Neural crest cell (in vitro differentiated cells): Measurements from ENCODE around the gene UPK3B. TPM values are rescaled to one million over a fixed set of nuclear protein-coding genes. Genes with fewer than 3 reads are reported as not detected.
"Not testable (repeated sequence)": the region's sequence is repeated elsewhere in the genome, so short reads cannot be mapped to it uniquely, and the experiment has no call there.

Experiments
- DNase-seq: peaks from one replicate; pipeline ENCODE4 v3.0.0; 2021; ENCODE audit warnings: low read depth, mixed read lengths, low spot score
- H3K27ac Mint-ChIP-seq: one replicate; pipeline ENCODE4 v1.8.0; 2021; ENCODE audit warnings: mild to moderate bottlenecking, mixed read lengths; ENCODE audit not compliant: unreplicated experiment
- H3K27me3 Mint-ChIP-seq: 2 replicates; pipeline ENCODE4 v1.8.0; 2021; ENCODE audit warnings: low read depth, mild to moderate bottlenecking, mixed read lengths
- H3K36me3 Mint-ChIP-seq: 2 replicates; pipeline ENCODE4 v1.8.0; 2021; ENCODE audit warnings: low read depth, mild to moderate bottlenecking, mixed read lengths
- H3K4me1 Mint-ChIP-seq: 2 replicates; pipeline ENCODE4 v1.8.0; 2021; ENCODE audit warnings: mixed read lengths
- H3K4me3 Mint-ChIP-seq: one replicate; pipeline ENCODE4 v1.8.0; 2021; ENCODE audit warnings: mild to moderate bottlenecking, mixed read lengths
- H3K9me3 Mint-ChIP-seq: 2 replicates; pipeline ENCODE4 v1.8.0; 2021; ENCODE audit warnings: mixed read lengths
- total RNA-seq: library from RNA; stranded (reverse); gene quantifications from 2 replicates; pipeline ENCODE4 v1.2.1, GENCODE V29; 2021
- TF ChIP-seq, protein P1 (sequence below): fragments of 200-600 bp; sonication (generic); conservative IDR thresholded peaks from 2 replicates; pipeline ENCODE4 v1.5.0; 2021; ENCODE audit warnings: antibody characterized with exemption, mild to moderate bottlenecking

Gene UPK3B
- total RNA-seq, 1 donor from 2014 or later: 0.77 TPM

DNA sequence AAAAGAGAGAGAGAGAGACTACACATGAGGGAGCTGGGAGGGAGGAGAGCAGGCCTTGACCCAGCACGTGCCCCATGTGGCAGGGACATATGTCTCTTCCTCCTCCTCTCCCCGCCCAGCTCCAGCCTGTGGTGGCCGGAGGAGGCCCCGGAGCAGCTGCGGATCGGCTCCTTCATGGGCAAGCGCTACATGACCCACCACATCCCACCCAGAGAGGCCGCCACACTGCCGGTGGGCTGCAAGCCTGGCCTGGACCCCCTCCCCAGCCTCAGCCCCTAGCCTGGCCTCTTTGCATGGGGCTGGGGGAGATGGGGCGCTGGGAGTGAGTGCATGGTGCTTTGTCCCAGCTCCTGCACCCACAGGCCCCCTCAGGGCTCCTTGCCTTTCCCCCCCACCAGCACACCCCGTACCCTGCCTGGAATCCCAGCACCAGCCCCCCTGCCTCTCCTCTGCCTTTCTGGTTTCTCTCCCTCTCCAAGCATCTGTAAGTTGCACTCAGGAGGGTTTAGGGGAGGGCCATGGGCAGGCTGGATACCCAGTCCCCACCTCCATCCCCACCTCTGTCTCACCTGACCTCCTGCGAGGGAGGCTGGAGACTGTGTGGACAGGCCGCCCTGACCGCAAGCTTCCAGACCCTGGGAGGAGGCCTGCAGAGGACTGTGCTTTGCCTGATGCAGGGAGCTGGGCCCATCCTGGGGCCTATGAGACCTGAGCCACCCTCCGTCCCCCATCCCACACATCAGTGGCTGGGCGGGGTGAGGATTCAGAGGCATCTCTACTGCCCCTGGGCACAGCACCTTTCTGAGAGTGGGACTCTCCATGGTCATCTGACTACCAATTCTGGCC is 4.8 kb downstream of the UPK3B start:
- no peaks in the 10 kb centered on the region for H3K9me3 Mint-ChIP-seq
- H3K27ac Mint-ChIP-seq: no peak overlapping the region
- no peak for DNase-seq

DNA sequence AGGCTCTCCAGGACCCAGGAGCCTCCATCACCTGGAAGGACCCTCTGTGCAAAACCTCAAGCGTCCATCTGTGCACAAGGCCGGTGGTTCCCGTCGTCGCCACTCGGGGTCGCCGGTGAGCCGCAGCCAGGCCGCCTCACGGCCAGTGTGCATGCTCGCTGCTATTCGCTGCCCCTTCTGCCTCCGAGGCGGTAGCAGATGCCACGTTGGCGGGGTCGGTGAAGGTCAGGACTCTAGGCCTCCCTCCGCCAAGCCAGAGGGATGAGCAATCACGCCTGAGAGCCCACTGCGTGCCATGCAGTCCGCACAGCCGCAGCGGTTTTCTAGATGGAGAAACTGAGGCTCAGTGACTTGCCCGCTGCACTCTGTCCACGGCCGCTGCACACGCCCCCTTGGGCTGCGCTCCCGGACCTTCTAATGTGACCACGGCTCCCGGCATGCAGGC is 5.7 kb downstream of the UPK3B start:
- TF ChIP-seq, protein P1, sequence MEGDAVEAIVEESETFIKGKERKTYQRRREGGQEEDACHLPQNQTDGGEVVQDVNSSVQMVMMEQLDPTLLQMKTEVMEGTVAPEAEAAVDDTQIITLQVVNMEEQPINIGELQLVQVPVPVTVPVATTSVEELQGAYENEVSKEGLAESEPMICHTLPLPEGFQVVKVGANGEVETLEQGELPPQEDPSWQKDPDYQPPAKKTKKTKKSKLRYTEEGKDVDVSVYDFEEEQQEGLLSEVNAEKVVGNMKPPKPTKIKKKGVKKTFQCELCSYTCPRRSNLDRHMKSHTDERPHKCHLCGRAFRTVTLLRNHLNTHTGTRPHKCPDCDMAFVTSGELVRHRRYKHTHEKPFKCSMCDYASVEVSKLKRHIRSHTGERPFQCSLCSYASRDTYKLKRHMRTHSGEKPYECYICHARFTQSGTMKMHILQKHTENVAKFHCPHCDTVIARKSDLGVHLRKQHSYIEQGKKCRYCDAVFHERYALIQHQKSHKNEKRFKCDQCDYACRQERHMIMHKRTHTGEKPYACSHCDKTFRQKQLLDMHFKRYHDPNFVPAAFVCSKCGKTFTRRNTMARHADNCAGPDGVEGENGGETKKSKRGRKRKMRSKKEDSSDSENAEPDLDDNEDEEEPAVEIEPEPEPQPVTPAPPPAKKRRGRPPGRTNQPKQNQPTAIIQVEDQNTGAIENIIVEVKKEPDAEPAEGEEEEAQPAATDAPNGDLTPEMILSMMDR: no peak
- Mint-ChIP-seq H3K4me1 (no peaks in the 10 kb centered on the region), H3K36me3 (no peaks in the 10 kb centered on the region), H3K4me3 (no peak overlapping the region), H3K9me3 (no peaks in the 10 kb centered on the region), H3K27ac (no peak overlapping the region), H3K27me3 (no peaks in the 10 kb centered on the region)
- DNase-seq: no peak

More for the DNA sequence above, 4.8 kb downstream of the UPK3B start:
- H3K36me3 Mint-ChIP-seq: no peaks in the 10 kb centered on the region
- H3K4me3 Mint-ChIP-seq: no peak overlapping the region
- no peaks in the 10 kb centered on the region for H3K27me3 Mint-ChIP-seq
- H3K4me1 Mint-ChIP-seq: no peaks in the 10 kb centered on the region
- TF ChIP-seq, protein P1: no peak

DNA sequence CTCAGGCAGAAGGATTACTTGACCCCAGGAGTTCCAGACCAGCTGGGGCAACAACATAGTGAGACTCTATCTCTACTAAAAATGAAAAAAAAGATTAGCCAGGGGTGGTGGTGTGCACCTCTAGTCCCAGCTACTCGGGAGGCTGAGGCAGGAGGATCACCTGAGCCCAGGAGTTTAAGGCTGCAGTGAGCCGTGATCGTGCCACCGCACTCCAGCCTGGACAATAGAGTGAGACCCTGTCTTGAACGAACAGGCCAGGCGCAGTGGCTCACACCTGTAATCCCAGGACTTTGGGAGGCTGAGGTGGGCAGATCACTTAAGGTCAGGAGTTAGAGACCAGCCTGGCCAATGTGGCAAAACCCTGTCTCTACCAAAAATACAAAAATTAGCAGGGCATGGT is 6.6 kb downstream of the UPK3B start:
- DNase-seq, H3K36me3 Mint-ChIP-seq, H3K9me3 Mint-ChIP-seq, H3K27ac Mint-ChIP-seq, H3K4me1 Mint-ChIP-seq, H3K4me3 Mint-ChIP-seq, H3K27me3 Mint-ChIP-seq: not testable (repeated sequence)

DNA sequence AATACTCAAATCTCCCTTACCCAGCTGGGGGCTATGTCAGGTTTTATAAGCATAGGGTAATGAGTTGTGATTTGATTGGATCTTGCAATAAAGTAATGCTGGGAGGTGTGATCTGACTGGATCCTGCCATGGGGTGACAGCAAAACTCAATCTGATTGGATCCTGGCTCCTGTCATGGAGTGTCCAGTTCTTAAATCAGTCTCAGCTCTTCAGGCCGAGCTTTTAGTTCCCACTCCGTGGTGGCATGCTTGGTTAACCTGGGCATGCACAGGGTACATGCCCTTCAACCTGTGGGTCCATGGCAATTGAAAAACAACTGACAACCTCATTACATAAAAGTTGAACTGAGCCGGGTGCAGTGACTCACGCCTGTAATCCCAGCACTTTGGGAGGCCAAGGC is 15.8 kb downstream of the UPK3B start:
- not testable (repeated sequence) for H3K9me3 Mint-ChIP-seq, H3K36me3 Mint-ChIP-seq, DNase-seq, H3K27me3 Mint-ChIP-seq, H3K4me1 Mint-ChIP-seq, H3K4me3 Mint-ChIP-seq, H3K27ac Mint-ChIP-seq

DNA sequence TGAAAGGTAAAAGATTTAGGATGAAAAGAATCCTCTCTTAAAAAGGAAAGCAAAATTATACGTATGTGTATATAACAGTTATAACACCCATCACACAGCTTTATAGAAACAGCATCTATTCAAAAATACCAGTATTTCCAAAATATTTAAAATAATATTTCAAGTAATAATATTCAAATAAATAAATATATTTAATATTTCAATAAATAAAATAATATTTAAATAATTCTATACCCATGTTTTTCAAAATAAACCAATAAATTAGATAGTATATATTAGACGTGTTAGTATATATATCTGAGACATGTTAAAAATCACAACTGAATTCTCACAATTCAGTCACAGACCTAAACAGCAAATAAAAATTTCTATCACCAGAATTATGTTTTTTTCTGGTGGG is 21.3 kb downstream of the UPK3B start:
- not testable (repeated sequence) for DNase-seq, H3K36me3 Mint-ChIP-seq, H3K27me3 Mint-ChIP-seq, H3K4me1 Mint-ChIP-seq, H3K4me3 Mint-ChIP-seq, H3K27ac Mint-ChIP-seq, H3K9me3 Mint-ChIP-seq

DNA sequence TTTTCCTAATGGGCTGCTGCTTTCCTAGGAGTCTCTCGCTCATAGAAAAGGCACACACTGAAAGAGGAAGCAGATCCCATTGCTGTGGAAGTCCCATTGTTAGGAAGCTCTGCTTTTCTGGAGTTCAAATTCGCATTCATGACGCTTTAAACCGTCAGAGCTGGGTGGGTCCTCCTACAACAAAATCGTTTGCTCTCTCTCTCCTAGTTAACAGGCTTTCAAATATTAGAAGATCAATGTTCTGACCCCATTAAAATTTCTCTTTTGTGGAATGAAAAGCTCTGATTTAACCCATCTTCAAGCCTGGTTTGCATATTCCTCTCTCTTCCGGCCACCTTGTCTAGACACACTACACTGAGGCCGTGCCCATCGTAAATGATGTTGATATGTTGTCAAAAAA is 32.8 kb downstream of the UPK3B start, which contains the start of gene SPDYE16:
SPDYE16 (minus strand) TSS at position 101 of the 400 bp plus-strand sequence. CDS start 1,838 bp downstream, outside the sequence.
- not testable (repeated sequence) for H3K4me1 Mint-ChIP-seq, H3K36me3 Mint-ChIP-seq, H3K4me3 Mint-ChIP-seq, DNase-seq, H3K27ac Mint-ChIP-seq, H3K9me3 Mint-ChIP-seq, H3K27me3 Mint-ChIP-seq

DNA sequence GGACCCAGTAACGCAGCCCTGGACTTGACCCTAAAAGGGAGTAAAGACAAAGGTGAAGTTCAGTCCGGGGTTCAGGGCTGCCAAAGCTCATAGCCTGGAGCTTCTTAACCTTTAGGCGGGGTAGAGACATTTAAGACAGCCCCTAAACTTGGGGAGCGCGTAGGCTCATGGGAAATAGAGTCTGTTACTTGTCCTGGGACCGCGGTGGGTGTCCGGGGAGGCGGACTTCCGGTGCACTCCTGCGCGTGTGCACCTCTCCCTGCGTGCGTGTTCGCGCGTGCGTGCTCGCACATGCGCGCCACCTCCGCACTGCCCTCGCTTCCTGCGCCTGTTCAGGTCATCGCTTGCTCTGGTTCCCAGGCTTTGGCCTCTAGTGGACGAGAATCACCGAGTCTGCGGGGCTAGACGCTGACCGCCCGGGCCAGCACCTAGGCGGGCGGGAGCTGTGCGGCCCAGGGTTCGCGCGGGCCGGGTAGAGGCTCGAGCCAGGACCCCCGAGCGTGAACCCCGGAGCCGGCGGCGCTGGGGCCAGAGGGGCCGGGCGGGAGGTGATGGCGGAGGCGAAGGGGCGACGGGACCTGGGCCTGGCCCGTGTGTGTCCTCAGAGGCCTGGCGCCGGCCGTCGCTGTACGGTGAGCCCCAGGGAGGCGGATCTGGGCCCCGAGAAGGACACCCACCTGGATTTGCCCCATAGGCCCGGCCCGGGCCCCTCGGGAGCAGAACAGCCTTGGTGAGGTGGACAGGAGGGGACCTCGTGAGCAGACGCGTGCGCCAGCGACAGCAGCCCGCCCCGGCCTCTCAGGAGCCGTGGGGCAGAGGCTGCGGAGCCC is 38.9 kb downstream of the UPK3B start:
- H3K27ac Mint-ChIP-seq: peak overlapping the region; percentile 86
- H3K4me1 Mint-ChIP-seq: peaks cover 20% of the 10 kb centered on the region
- not testable (repeated sequence) for H3K36me3 Mint-ChIP-seq, H3K27me3 Mint-ChIP-seq, H3K9me3 Mint-ChIP-seq
- H3K4me3 Mint-ChIP-seq: peak overlapping the region; percentile 95
- peak; percentile 66 for DNase-seq

DNA sequence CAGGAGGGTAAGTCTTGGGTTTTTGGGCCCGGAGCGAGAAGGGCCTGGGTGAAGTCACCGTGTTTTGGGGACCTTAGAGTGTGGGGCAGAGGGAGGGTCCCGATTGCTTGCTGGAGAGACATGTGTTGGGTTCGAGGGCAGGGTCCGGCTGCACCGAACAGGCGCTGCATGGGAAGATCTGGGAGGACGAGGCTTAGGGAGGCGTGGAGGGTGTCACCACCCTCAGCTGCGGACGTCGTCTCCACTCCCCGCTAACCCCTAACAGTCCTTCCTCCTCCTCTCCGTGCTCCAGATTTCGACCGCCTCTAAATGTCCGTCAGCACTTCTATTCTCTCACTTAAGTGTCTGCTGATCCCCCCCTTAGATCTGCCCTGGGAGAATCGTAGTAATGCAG is 39.5 kb downstream of the UPK3B start:
- Mint-ChIP-seq H3K4me3 (peak overlapping the region; percentile 95), H3K27ac (peak overlapping the region; percentile 86), H3K4me1 (peaks cover 20% of the 10 kb centered on the region)
- DNase-seq, H3K9me3 Mint-ChIP-seq, H3K36me3 Mint-ChIP-seq, H3K27me3 Mint-ChIP-seq: not testable (repeated sequence)

DNA sequence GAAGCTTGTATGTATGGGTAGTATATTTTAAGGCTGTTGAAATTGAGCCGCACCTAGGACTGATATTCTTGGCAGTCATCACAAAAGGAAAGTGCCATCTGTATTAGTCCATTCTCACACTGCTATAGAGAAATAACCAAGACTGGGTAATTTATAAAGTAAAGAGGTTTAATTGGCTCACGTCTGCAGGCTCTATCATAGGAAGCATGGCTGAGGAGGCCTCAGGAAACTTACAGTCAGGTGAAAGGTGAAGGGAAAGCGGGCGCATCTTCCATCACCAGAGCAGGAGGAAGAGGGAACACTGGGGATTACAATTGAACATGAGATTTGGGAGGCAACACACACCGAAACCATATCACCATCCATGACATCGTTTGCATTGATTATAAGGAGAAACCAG is 41.6 kb downstream of the UPK3B start:
- H3K4me3 Mint-ChIP-seq: peak overlapping the region; percentile 61
- H3K27me3 Mint-ChIP-seq, H3K27ac Mint-ChIP-seq, H3K36me3 Mint-ChIP-seq, H3K9me3 Mint-ChIP-seq, DNase-seq: not testable (repeated sequence)
- H3K4me1 Mint-ChIP-seq: peaks cover 20% of the 10 kb centered on the region

DNA sequence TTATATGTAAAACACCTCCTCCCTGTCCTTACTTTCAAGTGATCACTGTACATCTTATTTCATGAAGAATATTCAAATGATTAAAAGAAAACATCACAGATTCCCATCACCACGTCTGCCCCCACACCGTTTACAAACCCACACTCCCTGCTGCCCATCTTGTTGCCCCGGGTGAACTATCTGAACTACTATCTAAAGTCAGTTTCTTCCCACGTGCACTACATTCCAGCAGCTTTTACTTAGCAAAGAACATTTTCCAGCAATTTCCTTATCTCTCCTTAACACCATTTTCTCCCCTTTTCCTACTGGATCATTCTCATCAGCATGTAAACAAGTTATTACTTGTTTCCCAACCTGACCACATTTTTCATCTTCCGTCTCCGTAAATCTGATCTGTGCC is 49.3 kb downstream of the UPK3B start:
- not testable (repeated sequence) for H3K4me1 Mint-ChIP-seq, H3K27me3 Mint-ChIP-seq, H3K4me3 Mint-ChIP-seq, H3K9me3 Mint-ChIP-seq, H3K27ac Mint-ChIP-seq, DNase-seq
- H3K36me3 Mint-ChIP-seq: peaks cover 12% of the 10 kb centered on the region

DNA sequence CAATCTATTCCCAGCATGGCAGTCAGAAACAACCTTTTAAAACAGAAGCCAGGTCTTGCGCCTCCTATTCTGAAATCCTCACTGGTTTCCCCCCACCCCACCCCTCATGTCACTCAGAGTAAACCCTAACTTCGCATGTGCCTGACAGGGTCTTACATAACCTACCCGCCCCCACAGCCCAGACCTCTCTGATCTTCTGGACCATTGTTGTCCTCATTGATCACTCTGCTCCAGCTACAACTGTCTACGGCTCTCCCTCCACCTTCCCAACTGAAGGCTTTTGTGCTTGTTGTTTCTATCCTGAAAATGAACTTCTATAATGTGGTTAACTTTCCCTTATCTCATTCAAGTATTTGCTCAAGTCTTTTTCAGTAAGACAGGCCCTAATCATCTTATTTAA is 49.8 kb downstream of the UPK3B start:
- H3K36me3 Mint-ChIP-seq: peaks cover 12% of the 10 kb centered on the region
- H3K27me3 Mint-ChIP-seq, H3K9me3 Mint-ChIP-seq, DNase-seq, H3K27ac Mint-ChIP-seq, H3K4me1 Mint-ChIP-seq, H3K4me3 Mint-ChIP-seq: not testable (repeated sequence)
